Activated T-cell treated with anti-CD3 and anti-CD28 coated beads, Interleukin-2, amount 50 U/mL, for 1 hour (primary cell): ENCODE measurements around the gene KDELR1.
A peak's percentile ranks its signal among the peaks of the same experiment; 100 is the strongest.

Source experiments
- DNase-seq: peaks from one replicate; pipeline ENCODE4 v3.0.0-alpha.2; 2020

KDELR1 gene

GRCh38 chr19:48370955-48371354, 20.4 kb downstream of the KDELR1 start:
- DNase-seq: no peak

GRCh38 chr19:48368936-48369335, 22.4 kb downstream of the KDELR1 start:
- no peak for DNase-seq

GRCh38 chr19:48367855-48368254, 23.5 kb downstream of the KDELR1 start:
- DNase-seq: no peak

DNA sequence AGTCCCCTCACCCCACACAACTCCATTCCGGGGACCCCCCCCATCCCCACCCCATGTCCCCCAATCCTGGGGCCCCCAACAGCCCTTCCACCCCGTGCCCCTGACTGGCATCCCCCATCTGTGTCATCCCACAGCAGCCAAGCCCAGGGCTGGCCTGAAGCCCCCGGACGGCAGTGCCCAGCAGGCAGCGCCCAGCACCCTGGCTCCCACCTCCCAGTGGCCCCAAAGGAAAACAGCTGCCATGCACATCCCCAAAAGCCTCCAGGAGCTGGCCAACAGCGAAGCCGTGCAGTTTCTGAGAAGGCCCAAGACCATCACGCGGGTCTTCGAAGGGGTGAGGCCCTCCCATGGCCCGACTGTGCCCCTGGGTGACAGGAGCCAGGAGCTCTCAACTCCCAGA, 25.7 kb downstream of the KDELR1 start:
- no peak for DNase-seq

DNA sequence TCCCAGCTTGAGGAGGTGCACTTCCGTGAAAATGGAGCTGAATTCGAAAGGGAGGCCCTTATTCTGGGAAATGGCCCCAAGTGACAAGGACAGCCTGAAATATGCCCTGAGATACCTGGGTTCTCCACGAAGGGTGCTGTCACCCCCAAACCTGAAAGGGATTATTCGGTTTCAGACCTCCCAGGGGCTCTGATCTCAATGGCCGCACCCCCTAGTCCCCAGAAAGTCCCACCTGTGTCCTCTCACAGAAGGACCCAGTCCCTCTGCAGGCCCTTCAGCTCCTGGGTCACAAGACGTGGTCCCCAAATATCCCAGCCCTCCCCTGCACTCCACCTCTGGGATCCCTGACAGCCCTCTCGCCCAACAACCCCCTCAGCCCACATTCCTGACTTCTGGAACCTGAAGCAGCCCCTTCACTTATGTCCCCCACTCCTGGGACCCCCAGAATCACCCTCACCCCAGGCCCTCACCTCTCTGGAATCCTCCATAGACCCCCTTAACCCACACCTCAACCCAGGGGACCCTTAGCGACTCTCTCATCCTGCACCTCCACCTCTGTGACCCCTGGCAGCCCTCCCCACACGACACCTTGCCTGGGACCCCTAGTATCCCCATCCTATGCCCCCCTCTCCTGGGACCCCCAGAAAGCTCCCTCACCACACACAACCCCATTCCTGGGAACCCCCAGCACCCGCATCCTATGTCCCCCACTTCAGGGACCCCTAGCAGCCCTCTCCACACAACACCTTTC, 26.6 kb downstream of the KDELR1 start:
- no peak for DNase-seq

- peak; percentile 97 for DNase-seq
Measured at GRCh38 chr19:48363810-48364597, 27.3 kb downstream of the KDELR1 start, which contains the start of the genes SYNGR4 and TMEM143. Gene SYNGR4 (plus strand): TSS chr19:48364367. CDS start chr19:48365843, 1,476 bp downstream. Gene TMEM143 (minus strand): TSS chr19:48363940. CDS start chr19:48363920, 20 bp downstream.

- no peak for DNase-seq
Measured at GRCh38 chr19:48363500-48363809, 27.9 kb downstream of the KDELR1 start.

DNA sequence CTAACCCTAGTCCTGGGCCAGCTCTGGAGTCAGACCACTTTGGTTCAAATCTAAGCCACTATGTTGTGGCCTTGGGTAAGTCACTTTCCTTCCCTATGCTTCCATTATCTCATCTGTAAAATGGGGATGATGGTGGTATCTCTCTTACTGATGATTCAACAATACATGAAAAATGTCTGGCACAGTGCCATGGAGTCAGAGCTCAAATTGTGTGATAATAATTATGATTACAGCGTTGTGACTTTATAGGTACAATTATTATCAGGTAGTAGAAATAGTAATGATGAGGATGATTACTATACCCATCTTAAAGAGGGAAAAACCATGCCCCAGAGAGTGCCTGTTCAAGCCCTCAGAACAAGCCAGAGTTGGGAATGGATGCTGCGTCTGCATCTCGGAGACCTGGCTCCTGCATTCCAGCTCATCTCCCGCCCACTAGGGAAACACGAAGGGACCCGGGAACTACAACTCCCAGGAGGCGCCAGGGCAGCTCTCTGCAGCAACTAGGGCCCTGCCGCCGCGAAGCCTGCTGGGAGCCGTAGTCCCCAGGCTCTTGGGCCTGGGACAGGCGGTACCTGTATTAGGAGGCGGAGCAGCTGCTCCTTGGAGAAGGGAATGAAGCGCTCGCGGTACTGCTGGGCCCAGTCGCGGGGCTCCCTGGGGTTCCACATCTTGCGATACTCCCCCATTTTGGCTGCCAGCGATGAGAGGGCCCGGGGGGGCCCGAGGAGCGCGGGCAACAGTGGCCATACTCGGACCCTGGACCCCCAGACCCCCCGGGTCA, 28.4 kb downstream of the KDELR1 start:
- peak; percentile 88 for DNase-seq

DNA sequence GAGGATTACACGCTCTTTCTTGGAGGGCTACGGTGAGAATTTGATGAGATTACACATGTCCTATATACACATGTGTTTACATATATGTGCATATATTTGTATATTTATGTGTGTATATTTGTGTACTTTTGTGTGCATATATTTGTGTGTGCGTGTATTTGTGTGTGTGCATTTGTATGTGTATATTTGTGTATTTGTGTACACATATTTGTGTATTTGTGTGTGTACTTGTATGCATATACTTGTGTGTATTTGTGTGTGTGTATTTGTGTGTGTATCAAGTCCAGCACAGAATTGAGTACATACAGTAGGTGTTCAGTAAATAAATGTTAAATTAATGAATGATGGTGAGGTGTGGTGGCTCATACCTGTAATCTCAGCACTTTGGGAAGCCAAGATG, 29.4 kb downstream of the KDELR1 start:
- DNase-seq: no peak

- no peak for DNase-seq
Measured at GRCh38 chr19:48359123-48359522, 32.2 kb downstream of the KDELR1 start.

- no peak for DNase-seq
Measured at GRCh38 chr19:48355365-48355954, 35.9 kb downstream of the KDELR1 start.

DNA sequence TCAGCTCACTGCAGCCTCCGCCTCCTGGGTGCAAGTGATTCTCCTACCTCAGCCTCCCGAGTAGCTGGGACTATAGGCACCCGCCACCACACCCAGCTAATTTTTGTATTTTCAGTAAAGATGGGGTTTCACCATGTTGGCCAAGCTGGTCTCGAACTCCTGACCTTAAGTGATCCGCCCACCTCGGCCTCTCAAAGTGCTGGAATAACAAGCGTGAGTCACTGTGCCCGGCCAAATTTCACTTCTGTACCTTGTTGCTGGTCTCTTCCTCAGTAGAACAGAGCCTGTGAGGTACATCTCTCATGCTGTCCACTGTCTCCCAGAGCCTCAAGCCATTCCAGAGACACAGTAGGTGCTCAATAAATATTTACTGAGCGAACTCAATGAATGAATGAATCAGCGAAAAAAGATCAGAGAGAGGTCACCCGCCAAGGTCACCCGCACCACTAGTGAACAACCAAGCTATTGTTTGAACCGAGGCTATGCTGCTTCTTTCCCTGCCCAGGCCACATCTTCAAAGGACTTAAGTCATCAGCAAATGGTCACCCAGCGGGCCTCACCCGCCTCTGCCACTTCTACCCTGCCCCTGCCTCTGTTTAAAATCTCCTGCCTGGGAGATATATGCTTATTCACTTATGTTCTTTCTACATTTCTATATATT, 36.9 kb downstream of the KDELR1 start:
- no peak for DNase-seq

GRCh38 chr19:48353677-48354076, 37.7 kb downstream of the KDELR1 start:
- DNase-seq: no peak

- peak; percentile 81 for DNase-seq
Measured at GRCh38 chr19:48351341-48351752, 40.0 kb downstream of the KDELR1 start.

- DNase-seq: no peak
Measured at GRCh38 chr19:48350856-48351255, 40.5 kb downstream of the KDELR1 start.

DNA sequence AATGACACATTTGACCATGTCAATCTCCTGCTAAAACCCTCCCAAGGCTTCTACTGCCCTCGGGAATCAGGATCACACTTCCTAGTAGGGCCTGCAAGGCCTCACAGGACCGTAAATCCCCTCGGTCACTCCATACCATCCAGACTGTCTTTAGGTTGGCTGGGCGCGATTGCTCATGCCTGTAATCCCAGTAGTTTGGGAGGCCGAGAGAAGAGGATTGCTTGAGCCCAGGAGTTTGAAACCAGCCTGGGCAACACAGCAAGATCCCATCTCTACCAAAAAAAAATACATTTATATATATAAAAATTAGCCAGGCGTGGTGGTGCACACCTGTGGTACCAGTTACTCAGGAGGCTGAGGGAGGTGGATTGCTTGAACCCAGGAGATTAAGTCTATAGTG, 42.6 kb downstream of the KDELR1 start:
- no peak for DNase-seq

DNA sequence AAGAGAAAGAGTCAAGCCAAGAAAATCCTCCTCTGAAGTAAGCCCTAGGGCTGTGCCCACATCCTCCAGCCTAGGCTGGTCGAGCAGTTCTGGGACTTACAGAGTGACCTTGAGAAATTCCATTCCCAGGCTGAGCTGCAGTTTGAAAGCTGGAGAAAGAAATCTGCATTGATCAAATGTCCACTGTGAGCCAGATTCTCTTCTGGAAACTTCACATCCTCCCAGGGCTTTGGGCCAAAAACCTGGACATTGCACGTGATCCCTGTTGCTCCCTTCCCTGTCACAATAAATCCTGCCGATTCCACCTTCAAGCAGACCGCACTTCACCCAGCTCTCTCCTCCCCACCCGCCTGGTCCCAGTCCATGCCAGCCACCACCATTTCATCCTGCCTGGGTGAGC, 43.3 kb downstream of the KDELR1 start:
- no peak for DNase-seq

DNA sequence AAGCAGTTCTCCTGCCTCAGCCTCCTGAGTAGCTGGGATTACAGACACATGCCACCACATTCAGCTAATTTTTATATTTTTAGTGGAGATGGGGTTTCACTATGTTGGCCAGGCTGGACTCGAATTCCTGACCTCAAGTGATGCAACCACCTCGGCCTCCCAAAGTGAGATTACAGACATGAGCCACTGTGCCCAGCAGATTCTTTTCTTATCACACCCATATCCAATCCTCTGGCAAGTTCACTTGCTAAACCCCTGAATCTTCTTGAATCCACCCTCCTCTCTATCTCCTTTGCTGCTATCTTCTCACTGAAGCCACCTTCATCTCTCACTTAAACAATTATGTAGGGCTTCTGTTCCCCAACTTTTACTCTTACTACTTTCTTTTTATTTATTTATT, 45.2 kb downstream of the KDELR1 start:
- DNase-seq: no peak

- DNase-seq: no peak
Measured at GRCh38 chr19:48344892-48345291, 46.5 kb downstream of the KDELR1 start.

- no peak for DNase-seq
Measured at GRCh38 chr19:48342841-48343540, 48.4 kb downstream of the KDELR1 start.

GRCh38 chr19:48342414-48342738, 49.0 kb downstream of the KDELR1 start:
- DNase-seq: no peak
